ENCODE measurements around the gene PRKN.

The PRKN gene

DNA sequence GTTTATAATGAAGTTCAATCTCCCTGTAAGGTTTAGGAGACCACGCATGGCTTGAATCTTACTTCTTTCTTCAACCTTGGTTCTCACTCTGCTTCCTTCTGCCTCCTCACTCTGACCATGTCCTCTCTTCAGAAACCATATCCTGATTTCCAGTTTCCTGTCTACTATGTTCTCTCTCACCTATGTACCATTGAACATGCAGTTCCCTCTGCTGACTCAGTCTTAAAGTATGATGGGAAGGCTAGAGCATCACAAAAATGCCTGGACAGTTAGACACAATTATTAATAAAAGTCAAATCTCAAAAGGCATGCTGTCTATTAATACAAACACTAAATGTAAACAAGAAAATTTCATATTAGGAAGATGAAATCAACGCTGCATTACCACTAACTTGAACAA is 151.6 kb downstream of the PRKN start:
- no peaks in the 10 kb centered on the region for H3K9me3 ChIP-seq (ENCODE audit: insufficient read depth, low read length, severe bottlenecking)
- H2AFZ ChIP-seq (ENCODE audit: low read depth, low read length): no peak overlapping the region
- H4K20me1 ChIP-seq (ENCODE audit: insufficient read depth, low read length): no peaks in the 10 kb centered on the region
- TF ChIP-seq, protein P1, sequence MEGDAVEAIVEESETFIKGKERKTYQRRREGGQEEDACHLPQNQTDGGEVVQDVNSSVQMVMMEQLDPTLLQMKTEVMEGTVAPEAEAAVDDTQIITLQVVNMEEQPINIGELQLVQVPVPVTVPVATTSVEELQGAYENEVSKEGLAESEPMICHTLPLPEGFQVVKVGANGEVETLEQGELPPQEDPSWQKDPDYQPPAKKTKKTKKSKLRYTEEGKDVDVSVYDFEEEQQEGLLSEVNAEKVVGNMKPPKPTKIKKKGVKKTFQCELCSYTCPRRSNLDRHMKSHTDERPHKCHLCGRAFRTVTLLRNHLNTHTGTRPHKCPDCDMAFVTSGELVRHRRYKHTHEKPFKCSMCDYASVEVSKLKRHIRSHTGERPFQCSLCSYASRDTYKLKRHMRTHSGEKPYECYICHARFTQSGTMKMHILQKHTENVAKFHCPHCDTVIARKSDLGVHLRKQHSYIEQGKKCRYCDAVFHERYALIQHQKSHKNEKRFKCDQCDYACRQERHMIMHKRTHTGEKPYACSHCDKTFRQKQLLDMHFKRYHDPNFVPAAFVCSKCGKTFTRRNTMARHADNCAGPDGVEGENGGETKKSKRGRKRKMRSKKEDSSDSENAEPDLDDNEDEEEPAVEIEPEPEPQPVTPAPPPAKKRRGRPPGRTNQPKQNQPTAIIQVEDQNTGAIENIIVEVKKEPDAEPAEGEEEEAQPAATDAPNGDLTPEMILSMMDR (IDR thresholded peaks at IDR 0.05; ENCODE audit: borderline replicate concordance, extremely low read depth, low read length, poor library complexity, severe bottlenecking): no peak
- TF ChIP-seq EZH2 (IDR thresholded peaks at IDR 0.05; ENCODE audit: borderline replicate concordance, low read depth, low read length, severe bottlenecking): no peak
- no peak overlapping the region for H3K4me2 ChIP-seq (ENCODE audit: insufficient read depth, low read length)
- no peak overlapping the region for H3K9ac ChIP-seq (ENCODE audit: low read depth, low read length)
- no peak overlapping the region for H3K27ac ChIP-seq (ENCODE audit: low read length)
- ATAC-seq (ENCODE audit: insufficient read depth, low read depth) (no peak), DNase-seq (no peak)
- H3K36me3 ChIP-seq (ENCODE audit: insufficient read depth, low read length): no peaks in the 10 kb centered on the region
- H3K27me3 ChIP-seq (ENCODE audit: insufficient read depth, low read length, poor library complexity): no peaks in the 10 kb centered on the region
- no peaks in the 10 kb centered on the region for H3K4me1 ChIP-seq (ENCODE audit: insufficient read depth, low read length)
- no peaks in the 10 kb centered on the region for H3K79me2 ChIP-seq (ENCODE audit: insufficient read depth, low read length)
- H3K4me3 ChIP-seq (ENCODE audit: low read depth in 1 of 2, low read length in 2 of 2): no peak overlapping the region

DNA sequence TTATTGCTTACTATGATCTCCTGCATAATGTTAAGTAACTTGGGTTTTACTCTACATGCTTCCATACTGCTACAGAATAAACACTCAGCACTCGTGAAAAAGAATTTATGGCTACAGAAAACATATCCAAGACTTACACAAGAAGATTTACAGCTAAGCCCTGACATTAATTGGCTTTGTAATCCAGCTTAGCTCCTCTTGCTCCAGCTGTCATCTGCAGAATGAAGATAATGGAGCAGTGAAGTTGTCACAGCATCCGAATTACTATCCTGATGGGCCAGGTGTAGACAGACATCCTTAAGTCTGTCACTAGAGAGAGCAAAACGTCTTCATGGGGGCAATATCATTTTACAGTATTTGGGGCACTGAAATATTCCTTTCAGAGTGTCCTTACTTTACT is 155.3 kb downstream of the PRKN start:
- H3K4me3 ChIP-seq (ENCODE audit: low read depth in 1 of 2, low read length in 2 of 2): no peak overlapping the region
- no peak overlapping the region for H3K9ac ChIP-seq (ENCODE audit: low read depth, low read length)

DNA sequence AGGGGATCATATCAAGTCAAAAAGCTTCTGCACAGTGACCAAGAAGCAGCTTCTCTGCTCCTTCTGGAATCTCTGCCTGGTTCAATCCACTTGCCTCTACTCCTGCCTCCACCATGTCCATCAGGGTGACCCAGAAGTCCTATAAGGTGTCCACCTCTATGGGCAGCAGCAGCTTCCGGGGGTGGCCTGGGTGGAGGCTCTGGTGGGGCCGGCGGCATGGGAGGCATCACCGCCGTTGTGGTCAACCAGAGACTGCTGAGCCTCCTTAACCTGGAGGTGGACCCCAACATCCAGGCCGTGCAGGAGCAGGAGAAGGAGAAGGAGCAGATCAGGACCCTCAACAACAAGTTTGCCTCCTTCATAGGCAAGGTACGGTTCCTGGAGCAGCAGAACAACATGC is 159.3 kb downstream of the PRKN start:
- Histone ChIP-seq H3K4me1 (ENCODE audit: insufficient read depth, low read length) (no peaks in the 10 kb centered on the region), H2AFZ (ENCODE audit: low read depth, low read length) (no peak overlapping the region), H4K20me1 (ENCODE audit: insufficient read depth, low read length) (no peaks in the 10 kb centered on the region), H3K36me3 (ENCODE audit: insufficient read depth, low read length) (no peaks in the 10 kb centered on the region), H3K9me3 (ENCODE audit: insufficient read depth, low read length, severe bottlenecking) (peaks cover 2% of the 10 kb centered on the region), H3K9ac (ENCODE audit: low read depth, low read length) (no peak overlapping the region), H3K4me3 (ENCODE audit: low read depth in 1 of 2, low read length in 2 of 2) (no peak overlapping the region), H3K4me2 (ENCODE audit: insufficient read depth, low read length) (no peak overlapping the region), H3K27me3 (ENCODE audit: insufficient read depth, low read length, poor library complexity) (no peaks in the 10 kb centered on the region), H3K79me2 (ENCODE audit: insufficient read depth, low read length) (no peaks in the 10 kb centered on the region), H3K27ac (ENCODE audit: low read length) (no peak overlapping the region)
- TF ChIP-seq, protein P1 (IDR thresholded peaks at IDR 0.05; ENCODE audit: borderline replicate concordance, extremely low read depth, low read length, poor library complexity, severe bottlenecking): no peak
- TF ChIP-seq EZH2 (IDR thresholded peaks at IDR 0.05; ENCODE audit: borderline replicate concordance, low read depth, low read length, severe bottlenecking): no peak
- ATAC-seq (ENCODE audit: insufficient read depth, low read depth): no peak
- DNase-seq: no peak

More for the DNA sequence above, 155.3 kb downstream of the PRKN start:
- peaks cover 2% of the 10 kb centered on the region for H3K9me3 ChIP-seq (ENCODE audit: insufficient read depth, low read length, severe bottlenecking)
- no peaks in the 10 kb centered on the region for H4K20me1 ChIP-seq (ENCODE audit: insufficient read depth, low read length)
- no peaks in the 10 kb centered on the region for H3K4me1 ChIP-seq (ENCODE audit: insufficient read depth, low read length)
- DNase-seq (no peak), ATAC-seq (ENCODE audit: insufficient read depth, low read depth) (no peak)
- no peak overlapping the region for H3K27ac ChIP-seq (ENCODE audit: low read length)
- H3K79me2 ChIP-seq (ENCODE audit: insufficient read depth, low read length): no peaks in the 10 kb centered on the region
- H2AFZ ChIP-seq (ENCODE audit: low read depth, low read length): no peak overlapping the region
- no peak overlapping the region for H3K4me2 ChIP-seq (ENCODE audit: insufficient read depth, low read length)
- no peaks in the 10 kb centered on the region for H3K36me3 ChIP-seq (ENCODE audit: insufficient read depth, low read length)
- TF ChIP-seq, protein P1 (IDR thresholded peaks at IDR 0.05; ENCODE audit: borderline replicate concordance, extremely low read depth, low read length, poor library complexity, severe bottlenecking): no peak
- no peak for TF ChIP-seq EZH2 (IDR thresholded peaks at IDR 0.05; ENCODE audit: borderline replicate concordance, low read depth, low read length, severe bottlenecking)
- no peaks in the 10 kb centered on the region for H3K27me3 ChIP-seq (ENCODE audit: insufficient read depth, low read length, poor library complexity)

DNA sequence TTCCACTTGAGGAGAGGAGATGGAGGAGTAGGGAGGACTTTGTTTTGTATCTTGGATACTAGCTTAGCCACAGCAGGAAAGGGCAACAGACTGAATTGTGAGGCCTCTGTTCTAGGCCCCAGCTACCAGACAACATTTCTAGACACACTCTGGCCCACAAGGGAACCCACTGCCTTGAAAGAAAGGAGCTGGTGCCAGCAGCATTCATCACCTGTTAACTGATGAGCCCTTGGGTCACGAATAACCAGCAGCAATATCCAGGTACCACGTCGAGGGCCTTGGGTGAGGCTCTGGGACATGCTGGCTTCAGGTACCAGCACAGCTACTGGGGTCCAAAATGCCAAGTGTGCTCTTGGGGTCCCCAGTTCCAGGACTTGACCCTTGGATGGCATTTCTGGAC is 165.5 kb downstream of the PRKN start:
- Histone ChIP-seq H3K79me2 (ENCODE audit: insufficient read depth, low read length) (no peaks in the 10 kb centered on the region), H3K9me3 (ENCODE audit: insufficient read depth, low read length, severe bottlenecking) (no peaks in the 10 kb centered on the region), H3K36me3 (ENCODE audit: insufficient read depth, low read length) (no peaks in the 10 kb centered on the region), H3K27me3 (ENCODE audit: insufficient read depth, low read length, poor library complexity) (no peaks in the 10 kb centered on the region), H3K9ac (ENCODE audit: low read depth, low read length) (no peak overlapping the region), H2AFZ (ENCODE audit: low read depth, low read length) (no peak overlapping the region), H3K27ac (ENCODE audit: low read length) (no peak overlapping the region), H3K4me3 (ENCODE audit: low read depth in 1 of 2, low read length in 2 of 2) (no peak overlapping the region), H3K4me2 (ENCODE audit: insufficient read depth, low read length) (no peak overlapping the region), H4K20me1 (ENCODE audit: insufficient read depth, low read length) (no peaks in the 10 kb centered on the region), H3K4me1 (ENCODE audit: insufficient read depth, low read length) (no peaks in the 10 kb centered on the region)
- DNase-seq: no peak
- no peak for TF ChIP-seq EZH2 (IDR thresholded peaks at IDR 0.05; ENCODE audit: borderline replicate concordance, low read depth, low read length, severe bottlenecking)
- no peak for ATAC-seq (ENCODE audit: insufficient read depth, low read depth)

Measured in DND-41 (cell line).